HG03066 (cell line): ENCODE data around the gene CHCT1.
"Not testable (repeated sequence)": the region's sequence is repeated elsewhere in the genome, so short reads cannot be mapped to it uniquely, and the experiment has no call there.

Source experiments
- ATAC-seq: cut with Tn5 transposase; IDR thresholded peaks from one replicate; pipeline ENCODE4 v1.9.1; 2021; ENCODE audit warnings: low read depth; ENCODE audit not compliant: unreplicated experiment

Gene CHCT1

DNA sequence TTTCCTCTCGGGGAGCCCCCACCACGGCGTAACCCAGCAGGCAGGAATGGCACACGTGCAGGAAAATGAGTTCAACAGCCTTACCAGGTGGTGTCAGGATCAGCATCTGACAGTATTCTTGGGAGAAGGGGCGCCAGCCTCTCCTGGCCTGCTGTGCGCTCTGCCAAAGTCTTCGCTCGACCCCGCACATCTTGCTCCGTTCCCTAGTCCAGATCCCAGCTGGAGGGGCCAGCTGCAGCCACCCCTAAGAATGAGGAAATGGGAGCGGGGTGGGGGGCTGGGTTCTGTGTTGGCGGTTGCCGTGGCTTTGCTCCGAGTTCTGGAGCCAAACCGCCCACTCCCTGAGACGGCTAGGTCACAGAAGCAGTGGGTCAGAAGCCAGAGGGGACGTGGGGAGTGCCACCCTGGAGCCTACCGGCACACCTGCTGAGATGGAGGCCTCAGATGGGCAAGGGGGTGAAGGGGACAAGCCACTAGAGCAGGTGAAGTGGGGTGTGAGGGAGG lies at the start of gene CHCT1:
TSS of gene CHCT1 (plus strand) at position 328 of the 504 bp plus-strand sequence. CDS start at position 432, 104 bp downstream.
- ATAC-seq, result no peak

DNA sequence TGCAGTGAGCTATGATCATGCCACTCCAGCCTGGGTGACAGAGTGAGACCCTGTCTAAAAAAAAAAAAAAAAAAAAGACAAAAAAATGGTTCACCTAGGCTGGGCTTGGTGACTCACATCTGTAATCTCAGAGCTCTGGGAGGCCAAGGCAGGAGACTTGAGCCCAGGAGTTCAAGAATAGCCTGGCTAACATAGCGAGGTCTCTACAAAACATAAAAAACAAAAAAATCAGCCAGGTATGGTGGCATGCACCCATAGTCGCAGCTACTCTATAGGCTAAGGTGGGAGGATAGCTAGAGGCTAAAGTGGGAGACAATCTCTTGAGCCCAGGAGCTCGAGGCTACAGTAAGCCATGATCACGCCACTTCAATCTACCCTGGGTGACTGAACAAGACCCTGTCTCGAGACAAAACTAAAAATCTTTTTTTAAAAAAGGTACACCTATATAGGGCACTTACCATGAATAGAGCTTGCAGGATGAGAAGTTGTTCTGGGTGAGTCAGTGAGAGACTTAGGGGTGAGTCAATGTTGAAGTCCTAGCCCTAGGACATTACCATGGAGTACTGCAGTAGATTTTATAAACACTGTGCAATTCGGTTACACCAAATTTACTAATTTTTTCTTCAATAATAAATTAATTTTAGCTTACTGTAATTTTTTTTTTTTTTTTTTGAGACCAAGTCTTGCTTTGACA lies 49.4 kb upstream of the CHCT1 start:
- no peak for ATAC-seq

DNA sequence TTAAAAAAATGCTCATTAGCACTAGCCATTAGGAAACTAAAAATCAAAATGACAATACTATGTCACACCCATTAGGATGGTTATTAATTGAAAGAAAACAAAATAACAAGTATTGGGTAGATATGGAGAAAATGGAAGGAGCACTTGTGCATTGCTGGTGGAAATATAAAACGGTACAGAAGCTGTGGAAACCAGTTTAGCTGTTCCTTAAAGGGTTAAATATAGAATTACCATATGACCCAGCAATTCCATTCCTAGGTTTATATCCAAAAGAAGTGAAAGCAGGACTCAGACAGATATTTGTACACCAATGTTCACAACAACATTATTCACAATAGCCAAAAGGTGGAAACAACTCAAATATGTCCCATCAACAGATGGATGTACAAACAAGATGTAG lies 44.1 kb upstream of the CHCT1 start:
- ATAC-seq, result not testable (repeated sequence)

DNA sequence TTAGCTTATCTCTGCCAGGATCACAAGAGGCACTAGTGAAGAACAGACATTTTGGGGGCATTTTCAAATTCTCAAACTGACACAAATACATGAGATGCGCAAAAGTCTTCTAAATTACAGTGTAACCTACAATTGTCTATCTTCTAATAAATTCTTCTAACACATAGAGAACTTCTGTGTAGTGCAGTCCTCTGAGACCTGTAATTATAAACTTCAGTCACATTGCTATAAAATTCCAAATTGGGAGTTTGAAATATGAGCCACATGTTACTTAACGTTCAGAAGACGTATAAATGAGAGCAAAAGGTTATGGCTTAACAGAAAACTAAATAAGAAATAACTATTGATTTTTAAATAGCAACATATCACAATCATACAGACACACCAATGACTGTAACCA lies 42.8 kb upstream of the CHCT1 start:
- ATAC-seq, result not testable (repeated sequence)

DNA sequence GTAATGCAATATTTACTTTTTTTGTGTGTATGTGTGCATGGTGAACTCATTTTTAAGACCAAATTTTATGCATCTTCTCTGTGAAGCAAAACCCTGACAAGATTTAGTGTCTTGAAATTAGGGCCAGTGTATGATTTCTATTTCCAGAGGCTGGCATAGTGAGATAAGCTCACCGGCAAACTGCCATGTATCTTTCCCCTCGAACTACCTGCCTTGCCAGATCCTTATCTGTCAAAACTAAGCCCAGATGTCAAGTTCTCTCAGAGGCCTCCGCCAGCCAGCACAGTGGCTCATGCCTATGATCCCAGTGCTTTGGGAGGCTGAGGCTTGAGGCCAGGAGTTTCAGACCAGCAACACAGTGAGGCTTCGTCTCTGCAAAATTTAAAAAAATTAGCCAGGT lies 40.3 kb upstream of the CHCT1 start:
- ATAC-seq, result no peak

DNA sequence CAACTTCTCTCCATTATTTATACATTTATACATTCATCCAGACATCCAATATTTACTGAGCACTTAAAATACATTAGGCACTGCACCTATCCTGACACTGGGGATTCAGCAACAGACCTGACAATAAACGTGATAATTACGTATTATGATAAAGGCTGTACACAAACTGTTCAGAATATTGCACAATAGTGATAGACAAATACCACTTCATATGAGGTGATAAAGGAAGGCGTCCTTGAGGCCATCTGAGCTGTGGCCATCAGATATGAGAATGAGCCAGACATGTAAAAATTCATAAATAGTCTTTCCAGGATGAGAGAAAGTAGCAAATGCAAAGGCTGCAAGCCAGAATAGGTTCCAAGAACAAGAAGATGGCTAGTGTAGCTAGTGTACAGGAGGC lies 38.9 kb upstream of the CHCT1 start:
- no peak for ATAC-seq

DNA sequence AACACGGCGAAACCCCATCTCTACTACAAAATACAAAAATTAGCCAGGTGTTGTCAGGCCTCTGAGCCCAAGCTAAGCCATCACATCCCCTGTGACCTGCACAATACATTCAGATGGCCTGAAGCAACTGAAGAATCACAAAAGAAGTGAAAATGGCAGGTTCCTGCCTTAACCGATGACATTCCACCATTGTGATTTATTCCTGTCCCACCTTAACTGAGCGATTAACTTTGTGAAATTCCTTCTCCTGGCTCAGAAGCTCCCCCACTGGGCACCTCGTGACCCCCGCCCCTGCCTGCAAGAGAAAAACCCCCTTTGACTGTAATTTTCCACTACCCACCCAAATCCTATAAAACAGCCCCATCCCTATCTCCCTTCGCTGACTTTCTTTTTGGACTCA lies 37.4 kb upstream of the CHCT1 start:
- not testable (repeated sequence) for ATAC-seq

DNA sequence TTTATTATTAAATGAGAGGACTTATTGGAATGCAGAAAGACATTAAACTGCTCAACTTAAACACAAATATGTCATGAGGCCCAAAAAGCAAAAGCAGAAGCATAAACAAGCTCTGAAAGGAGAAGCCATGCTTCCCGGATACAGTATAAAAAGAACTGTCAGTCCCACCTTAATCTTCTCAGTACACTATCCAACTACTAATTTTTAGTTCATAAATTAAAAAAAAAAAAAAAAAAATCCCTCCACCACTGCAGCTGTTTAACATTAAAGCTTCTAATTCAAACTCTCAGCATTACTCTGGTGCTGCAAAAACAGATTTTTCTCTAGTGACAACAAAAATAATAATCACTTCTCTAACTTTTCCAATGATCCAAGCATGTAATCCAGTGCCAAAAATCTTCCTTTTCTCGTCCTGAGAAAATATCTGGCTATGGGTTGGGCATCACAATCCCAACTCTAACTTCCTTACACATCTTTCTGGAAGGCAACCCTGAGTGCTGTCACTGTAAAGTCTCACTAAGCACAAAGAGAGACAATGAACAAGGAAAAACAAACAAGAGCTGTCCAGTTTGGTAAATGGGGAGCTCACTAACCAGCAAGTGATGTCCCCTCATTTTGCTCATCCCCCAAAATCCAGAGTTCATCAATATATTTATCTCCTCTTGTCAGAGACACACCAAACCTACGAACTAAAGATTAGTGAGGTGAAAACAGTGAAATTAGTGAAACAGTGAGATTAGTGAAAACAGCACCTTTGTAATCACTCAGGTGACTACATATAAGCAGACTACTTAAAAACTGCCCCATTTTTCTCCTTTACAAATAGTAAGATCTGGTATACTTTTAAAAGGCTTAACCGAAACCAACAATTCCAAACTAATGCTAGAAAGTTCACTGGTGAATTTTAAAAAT lies 35.9 kb upstream of the CHCT1 start:
- ATAC-seq, result no peak

DNA sequence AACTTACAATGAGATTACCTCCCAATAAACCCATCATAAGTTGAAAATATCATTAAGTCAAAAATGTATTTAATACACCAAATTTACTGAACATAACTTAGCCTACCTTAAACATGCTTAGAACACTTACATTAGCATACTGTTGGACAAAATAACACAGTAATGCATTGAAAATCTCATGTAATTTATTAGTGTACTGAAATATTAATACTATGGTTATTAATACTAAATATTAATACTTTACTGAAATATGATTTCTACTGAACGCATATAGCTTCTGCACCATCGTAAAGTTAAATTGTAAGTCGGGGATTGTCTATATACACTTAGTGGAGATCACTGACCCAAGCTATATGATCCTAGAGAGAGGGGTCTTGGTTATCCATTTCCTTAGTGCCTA lies 34.6 kb upstream of the CHCT1 start:
- no peak for ATAC-seq

DNA sequence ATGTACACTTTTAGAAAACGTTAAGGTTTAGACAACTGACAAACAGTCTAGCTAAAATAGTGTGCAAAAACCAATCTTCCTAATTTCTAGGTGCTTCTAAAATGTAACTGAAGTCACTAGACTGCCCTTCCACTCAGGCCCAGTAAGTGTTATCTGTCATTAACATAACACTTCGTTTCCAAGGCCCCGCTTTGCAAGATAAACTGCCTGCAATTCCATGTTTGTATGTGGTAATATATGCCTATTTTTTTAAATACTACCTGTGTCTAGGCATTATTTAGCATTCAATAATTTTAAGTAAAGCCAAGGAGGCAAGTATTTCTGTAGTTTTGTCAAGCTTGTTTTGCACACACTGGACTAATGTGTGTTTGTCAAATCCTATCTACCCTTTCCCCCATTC lies 33.5 kb upstream of the CHCT1 start:
- ATAC-seq, result no peak

DNA sequence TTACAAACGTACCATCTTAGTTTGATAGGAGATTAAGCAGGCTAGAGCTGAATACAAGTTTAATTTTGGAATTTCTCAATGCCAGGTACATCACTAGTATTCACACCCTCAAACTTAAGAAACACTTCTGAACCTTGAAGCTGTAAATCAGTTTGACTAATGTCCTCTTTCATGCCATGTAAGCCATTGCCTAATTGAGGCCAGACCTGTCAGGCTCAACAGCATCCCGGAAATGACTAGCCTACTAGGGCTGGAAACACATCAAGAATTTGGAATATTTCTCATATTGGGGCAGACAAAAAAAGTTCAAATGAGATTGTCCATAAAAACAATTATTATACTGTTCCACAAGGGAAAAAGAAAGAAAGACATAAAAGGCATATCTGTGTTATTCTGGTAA lies 32.1 kb upstream of the CHCT1 start:
- no peak for ATAC-seq

DNA sequence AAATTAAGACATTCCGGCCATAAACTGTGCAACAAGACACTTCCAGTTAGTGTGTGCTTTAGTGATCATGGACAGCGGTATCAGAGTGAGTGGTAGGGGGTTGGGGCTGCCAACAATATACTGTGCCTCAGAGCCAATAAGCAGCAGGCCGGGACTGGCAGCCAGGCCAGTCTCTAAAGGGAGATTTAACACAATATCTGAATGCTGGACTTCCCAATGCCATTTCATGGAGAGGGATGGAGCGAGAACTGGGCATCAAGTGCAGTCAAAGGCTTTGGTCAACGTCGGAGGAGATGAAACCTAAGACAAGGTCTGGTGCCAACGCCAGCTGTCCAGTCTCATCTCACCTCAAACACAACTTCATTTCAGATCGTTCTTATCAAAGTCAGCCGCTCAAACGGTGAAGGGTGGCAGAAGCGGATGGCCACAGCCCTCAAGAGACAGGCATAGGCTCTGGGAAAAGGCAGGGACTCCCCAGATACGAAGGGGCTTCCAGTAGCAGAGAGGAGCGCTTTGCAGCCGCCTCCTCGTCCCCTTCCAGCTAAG lies 31.3 kb upstream of the CHCT1 start:
- ATAC-seq, result no peak

DNA sequence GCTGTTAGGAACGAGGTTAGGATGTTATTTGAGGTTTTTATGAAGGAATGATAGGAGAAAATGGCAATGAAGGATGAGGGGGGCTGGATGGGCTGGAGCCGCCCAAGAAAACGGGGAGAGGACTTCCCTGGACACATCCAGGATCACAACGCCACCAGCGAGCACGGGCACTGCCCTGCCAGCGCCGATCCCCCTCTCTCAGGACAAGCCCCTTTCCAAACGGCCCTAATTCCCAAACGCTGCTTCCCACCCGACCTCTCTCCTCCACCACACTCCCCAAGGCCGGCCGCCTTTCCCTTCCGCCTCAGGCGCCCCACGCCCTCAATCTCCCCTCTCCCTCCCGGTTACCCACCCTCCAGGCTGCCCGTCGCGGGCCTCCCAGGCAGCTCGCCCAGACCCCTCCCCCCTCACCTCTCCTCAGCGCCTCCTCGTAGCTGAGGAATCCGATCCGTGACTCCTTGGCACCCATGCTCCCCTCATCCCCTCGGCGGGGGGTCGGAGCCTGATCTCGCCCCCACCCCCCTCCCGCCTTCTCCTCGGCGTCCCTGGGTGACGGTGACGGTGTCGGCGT lies 30.7 kb upstream of the CHCT1 start:
- ATAC-seq, result peak; percentile 22

DNA sequence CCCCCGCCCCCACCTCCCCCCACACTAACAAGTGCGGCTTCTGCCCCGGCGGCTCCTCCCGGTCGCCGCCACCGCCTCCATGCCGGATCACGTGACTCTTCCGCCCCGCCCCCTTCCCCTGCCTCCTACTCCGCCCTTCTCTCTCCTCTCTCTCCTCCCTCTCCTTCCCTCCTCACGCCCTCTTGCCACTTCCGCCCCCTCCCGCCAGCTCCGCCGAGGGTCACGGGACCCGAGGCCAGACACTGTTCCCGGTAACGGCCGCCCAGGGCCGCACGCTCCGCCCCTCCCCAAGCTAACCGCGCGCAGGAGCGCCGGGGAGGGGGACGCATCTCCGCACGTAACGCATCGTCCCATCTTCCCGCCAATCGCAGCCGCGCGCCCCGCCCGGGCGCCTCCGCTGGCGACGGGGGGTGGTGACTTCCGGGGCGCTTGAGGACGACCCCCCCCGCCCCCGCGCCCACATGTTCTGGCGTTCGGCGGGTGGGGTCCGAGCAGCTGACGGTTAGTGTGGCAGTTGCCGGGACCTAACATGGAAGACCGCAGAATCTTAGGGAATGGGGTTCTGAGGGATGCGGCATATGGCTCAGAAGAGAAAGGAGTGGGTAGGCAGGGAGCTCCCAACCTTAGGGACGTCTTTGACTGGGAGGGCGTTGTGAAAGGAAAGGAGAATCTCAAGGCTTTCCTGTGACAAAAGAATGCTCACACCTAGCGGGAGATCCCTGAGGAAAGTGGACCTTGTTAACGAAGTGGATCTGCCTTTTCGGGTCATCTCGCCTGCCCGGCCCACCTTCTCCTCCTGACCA lies 30.0 kb upstream of the CHCT1 start, which contains the start of gene USP32:
TSS of gene USP32 (minus strand) at position 92 of the 803 bp plus-strand sequence. CDS start 194 bp downstream, outside the sequence.
- ATAC-seq, result peak; percentile 76

DNA sequence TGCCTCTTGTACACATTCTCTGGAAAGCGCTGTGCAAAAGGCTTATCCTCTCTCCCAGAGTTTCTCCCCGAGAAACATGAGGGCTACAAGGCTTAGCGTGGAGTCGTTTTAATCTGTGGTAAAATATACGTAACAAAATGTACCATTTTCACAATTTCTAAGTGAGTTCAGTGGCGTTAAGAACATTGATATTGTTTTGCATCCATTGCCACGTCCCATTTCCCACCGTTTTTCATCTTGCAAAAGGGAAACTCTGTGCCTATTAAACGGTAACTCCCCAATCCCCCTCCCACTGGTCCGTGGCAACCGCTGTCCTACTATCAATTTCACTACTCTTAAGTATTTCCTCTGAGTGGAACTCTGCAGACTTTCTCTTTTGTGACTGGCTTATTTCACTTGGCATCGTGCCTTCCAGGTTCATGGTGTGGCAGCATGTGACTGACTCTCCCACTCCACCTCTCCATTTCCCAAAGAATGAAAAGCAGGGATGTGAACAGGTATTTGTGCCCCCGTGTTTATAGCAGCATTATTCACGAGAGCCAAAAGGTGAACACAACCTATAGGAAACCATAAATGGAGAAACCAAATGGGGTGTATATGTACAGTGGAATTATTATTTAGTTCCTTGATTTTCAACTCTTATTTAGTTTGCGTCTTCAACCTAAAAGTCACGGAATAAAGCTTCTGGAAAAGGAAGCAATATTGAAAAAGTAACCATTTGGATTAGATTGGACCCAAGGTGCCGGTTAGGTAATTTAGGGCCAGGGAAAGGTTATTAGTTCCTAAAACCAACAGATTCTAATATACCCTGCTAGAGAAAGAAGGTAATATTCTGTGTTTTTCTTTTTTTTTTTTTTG lies 29.2 kb upstream of the CHCT1 start:
- no peak for ATAC-seq

DNA sequence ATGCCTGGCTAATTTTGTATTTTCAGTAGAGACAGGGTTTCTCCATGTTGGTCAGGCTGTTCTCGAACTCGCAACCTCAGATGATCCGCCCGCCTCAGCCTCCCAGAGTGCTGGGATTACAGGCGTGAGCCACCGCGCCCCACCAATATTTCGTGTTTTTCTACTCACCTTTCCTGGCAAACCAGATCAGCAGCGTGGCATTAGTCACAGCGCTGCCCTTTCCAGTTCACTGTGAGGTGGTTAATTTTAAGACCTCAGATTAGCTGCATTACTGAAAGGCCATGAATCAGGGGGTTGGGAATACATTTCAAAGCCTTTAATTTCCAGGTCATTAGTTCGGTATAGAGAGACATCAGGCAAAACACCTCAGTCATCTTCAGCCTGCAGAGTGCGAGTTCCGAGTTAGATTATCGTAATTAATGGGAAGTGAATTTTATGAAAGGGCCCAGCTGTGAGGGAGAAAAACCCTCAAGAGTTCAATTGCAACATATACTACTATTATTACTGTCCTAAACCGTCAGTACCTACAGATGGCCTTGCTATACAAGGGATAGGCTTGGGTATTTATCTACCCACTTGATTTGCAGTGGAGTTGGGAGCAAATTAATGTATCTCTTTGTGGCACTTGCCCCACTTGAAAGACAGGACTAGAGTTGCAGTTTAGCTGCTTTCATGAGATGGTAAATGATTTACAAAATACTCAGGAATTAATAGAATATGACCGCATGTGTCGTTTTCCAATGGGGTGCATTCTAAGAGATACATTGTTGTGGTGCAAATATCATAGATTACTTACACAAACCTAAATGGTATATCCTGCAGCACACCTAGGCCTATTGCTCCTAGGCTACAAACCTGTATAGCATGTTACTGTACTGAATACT lies 28.2 kb upstream of the CHCT1 start:
- ATAC-seq, result no peak

DNA sequence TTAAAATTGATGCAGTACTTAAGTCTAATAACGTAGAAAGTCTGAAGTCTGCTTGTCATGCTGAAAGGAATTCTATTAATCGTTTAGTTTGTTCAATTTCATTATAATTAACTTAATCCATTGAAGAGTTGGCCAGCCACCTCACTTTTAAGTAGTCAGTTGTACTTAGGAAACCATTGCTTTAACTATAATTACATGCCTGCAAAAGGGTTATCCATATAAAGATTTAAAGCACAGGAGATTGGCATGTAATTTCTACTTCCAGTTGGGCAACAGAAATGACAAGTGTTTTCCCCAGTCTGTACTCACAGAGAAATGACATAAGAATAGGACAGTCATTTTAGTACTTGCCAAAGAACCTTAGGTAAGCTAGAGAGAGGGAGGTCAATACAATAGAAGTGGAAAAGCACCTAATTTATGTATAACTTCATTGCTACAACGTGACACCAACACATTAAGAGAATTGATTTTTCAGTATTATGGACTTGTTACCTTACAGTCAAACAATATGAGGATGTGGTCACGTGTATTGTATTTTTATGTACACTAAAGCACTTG lies 26.7 kb upstream of the CHCT1 start:
- no peak for ATAC-seq

DNA sequence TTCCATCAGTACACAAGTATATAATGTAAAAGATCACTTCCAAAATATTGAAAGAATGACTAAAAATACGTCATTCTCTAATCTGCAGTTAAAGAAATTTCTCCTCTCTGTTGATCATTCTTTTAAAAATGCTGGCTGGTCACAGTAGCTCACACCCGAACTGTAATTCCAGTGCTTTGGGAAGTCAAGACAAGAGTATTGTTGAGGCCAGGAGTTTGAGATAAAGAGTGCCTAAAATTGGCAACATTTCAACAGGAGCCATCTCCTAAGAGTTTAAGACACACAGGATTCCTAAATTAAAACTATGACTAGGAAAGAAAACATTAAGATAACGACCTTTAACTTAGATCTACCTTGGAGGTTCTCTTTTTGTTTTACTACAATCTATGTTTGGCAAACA lies 25.9 kb upstream of the CHCT1 start:
- ATAC-seq, result no peak
